Measurements from ENCODE around the gene GRAMD4.

- TF ChIP-seq CTCF (conservative IDR thresholded peaks at IDR 0.05; ENCODE audit: low read depth, low read length) (peak; percentile 57), EZH2phosphoT487 (IDR thresholded peaks at IDR 0.05; ENCODE audit: borderline replicate concordance, low read length) (no peak)
Measured at GRCh38 chr22:46681010-46681409, 60.8 kb downstream of the GRAMD4 start.
